ENCODE measurements around the gene AP2A1. TPM values are rescaled to one million over a fixed set of nuclear protein-coding genes. Genes with fewer than 3 reads are reported as not detected.

AP2A1 gene
- total RNA-seq, 1 experiment from 2014 or later: 119 TPM

- TF ChIP-seq, protein P1, sequence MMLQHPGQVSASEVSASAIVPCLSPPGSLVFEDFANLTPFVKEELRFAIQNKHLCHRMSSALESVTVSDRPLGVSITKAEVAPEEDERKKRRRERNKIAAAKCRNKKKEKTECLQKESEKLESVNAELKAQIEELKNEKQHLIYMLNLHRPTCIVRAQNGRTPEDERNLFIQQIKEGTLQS (CRISPR knock-in tag; conservative IDR thresholded peaks at IDR 0.05): no peak
- no peak for TF ChIP-seq FOXJ3 (CRISPR knock-in tag; IDR thresholded peaks at IDR 0.05; ENCODE audit: borderline replicate concordance)
- no peak for TF ChIP-seq ZNF121 (CRISPR knock-in tag; IDR thresholded peaks at IDR 0.05)
- no peak for TF ChIP-seq GTF2I (CRISPR knock-in tag; conservative IDR thresholded peaks at IDR 0.05)
Observed at GRCh38 chr19:49814010-49814409, 47.2 kb downstream of the AP2A1 start (continued).

GRCh38 chr19:49816590-49816989, 49.8 kb downstream of the AP2A1 start:
- no peaks in the 10 kb centered on the region for H3K27me3 Mint-ChIP-seq (ENCODE audit: low read depth)
- peak overlapping the region; percentile 25; the same call in 1 of the 2 replicates for H3K4me3 Mint-ChIP-seq
- DNase-seq (ENCODE audit: low spot score) (no peak), ATAC-seq (no peak)
- ChIA-PET CTCF (no interaction called here), POLR2A (no interaction called here)
- H3K36me3 Mint-ChIP-seq: peaks cover 7% of the 10 kb centered on the region
- H3K27ac Mint-ChIP-seq: peak overlapping the region; percentile 32; the same call in 1 of the 2 replicates
- TF ChIP-seq FOXK1 (CRISPR knock-in tag; IDR thresholded peaks at IDR 0.05) (no peak), SMAD3 (CRISPR knock-in tag; IDR thresholded peaks at IDR 0.05; ENCODE audit: borderline replicate concordance) (no peak), CREB1 (CRISPR knock-in tag; IDR thresholded peaks at IDR 0.05) (no peak), ZBTB43 (CRISPR knock-in tag; IDR thresholded peaks at IDR 0.05) (no peak), GRHL2 (CRISPR knock-in tag; IDR thresholded peaks at IDR 0.05; ENCODE audit: insufficient replicate concordance, severe bottlenecking) (no peak), ZNF138 (CRISPR knock-in tag; conservative IDR thresholded peaks at IDR 0.05) (no peak), ZNF121 (CRISPR knock-in tag; IDR thresholded peaks at IDR 0.05) (no peak), NR3C1 (CRISPR knock-in tag; conservative IDR thresholded peaks at IDR 0.05; ENCODE audit: low read depth) (no peak)
- TF ChIP-seq, protein P2, sequence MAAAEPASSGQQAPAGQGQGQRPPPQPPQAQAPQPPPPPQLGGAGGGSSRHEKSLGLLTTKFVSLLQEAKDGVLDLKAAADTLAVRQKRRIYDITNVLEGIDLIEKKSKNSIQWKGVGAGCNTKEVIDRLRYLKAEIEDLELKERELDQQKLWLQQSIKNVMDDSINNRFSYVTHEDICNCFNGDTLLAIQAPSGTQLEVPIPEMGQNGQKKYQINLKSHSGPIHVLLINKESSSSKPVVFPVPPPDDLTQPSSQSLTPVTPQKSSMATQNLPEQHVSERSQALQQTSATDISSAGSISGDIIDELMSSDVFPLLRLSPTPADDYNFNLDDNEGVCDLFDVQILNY (CRISPR knock-in tag; IDR thresholded peaks at IDR 0.05): no peak
- no peaks in the 10 kb centered on the region for H3K9me3 Mint-ChIP-seq
- peaks cover 24% of the 10 kb centered on the region for H3K4me1 Mint-ChIP-seq

- peak; percentile 86 for DNase-seq (ENCODE audit: low spot score)
- ChIA-PET POLR2A (no interaction called here), CTCF (interaction anchor here (0.6 to 1.4 kb wide), 3 partner anchors 13 to 220 kb away, joined by 3 read pairs; partner anchors contain the start of gene PTOV1)
- no peaks in the 10 kb centered on the region for H3K9me3 Mint-ChIP-seq
- peaks cover 12% of the 10 kb centered on the region for H3K4me1 Mint-ChIP-seq
- H3K4me3 Mint-ChIP-seq: peak within 1 kb of the TSS; percentile 99
- no peaks in the 10 kb centered on the region for H3K27me3 Mint-ChIP-seq (ENCODE audit: low read depth)
- peaks cover 8% of the 10 kb centered on the region for H3K36me3 Mint-ChIP-seq
- peak; percentile 74 for ATAC-seq
- peak within 1 kb of the TSS; percentile 99 for H3K27ac Mint-ChIP-seq
- no peak; the same call in 1 of the 2 replicates for TF ChIP-seq CREB1 (CRISPR knock-in tag; IDR thresholded peaks at IDR 0.05)
- no peak for TF ChIP-seq NFATC4 (CRISPR knock-in tag; IDR thresholded peaks at IDR 0.05)
- TF ChIP-seq TP53 (CRISPR knock-in tag; IDR thresholded peaks at IDR 0.05): no peak
- TF ChIP-seq NFYB (CRISPR knock-in tag; conservative IDR thresholded peaks at IDR 0.05; ENCODE audit: low read depth): no peak
- TF ChIP-seq RORB (CRISPR knock-in tag; IDR thresholded peaks at IDR 0.05): no peak
- no peak for TF ChIP-seq SOX15 (CRISPR knock-in tag; IDR thresholded peaks at IDR 0.05)
- no peak for TF ChIP-seq NR1H2 (CRISPR knock-in tag; IDR thresholded peaks at IDR 0.05)
- peak; percentile 58; the same call in 1 of the 2 replicates for TF ChIP-seq USF1 (CRISPR knock-in tag; IDR thresholded peaks at IDR 0.05)
- peak; percentile 66 for TF ChIP-seq SP1 (CRISPR knock-in tag; conservative IDR thresholded peaks at IDR 0.05)
- no peak for TF ChIP-seq ZBTB21 (CRISPR knock-in tag; IDR thresholded peaks at IDR 0.05; ENCODE audit: borderline replicate concordance)
- no peak for TF ChIP-seq ETV6 (CRISPR knock-in tag; IDR thresholded peaks at IDR 0.05)
- no peak for TF ChIP-seq CDX4 (CRISPR knock-in tag; IDR thresholded peaks at IDR 0.05; ENCODE audit: borderline replicate concordance)
- TF ChIP-seq ATF6 (CRISPR knock-in tag; IDR thresholded peaks at IDR 0.05): no peak
- TF ChIP-seq TEAD1 (CRISPR knock-in tag; IDR thresholded peaks at IDR 0.05): peak; percentile 70; the same call in 1 of the 2 replicates
- 0 out of 2 replicates have a peak, but pooled peaks have one; percentile 30 for TF ChIP-seq FOXP1 (CRISPR knock-in tag; IDR thresholded peaks at IDR 0.05; ENCODE audit: borderline replicate concordance)
- TF ChIP-seq, protein P2 (CRISPR knock-in tag; IDR thresholded peaks at IDR 0.05): peak; percentile 73; the same call in 1 of the 2 replicates
- no peak; the same call in 1 of the 2 replicates for TF ChIP-seq CREM (CRISPR knock-in tag; IDR thresholded peaks at IDR 0.05)
Observed at GRCh38 chr19:49817964-49818648, 51.3 kb downstream of the AP2A1 start, which contains the start of gene MED25. Gene MED25, plus strand, starts transcription at chr19:49818289. Its CDS starts 53 bp downstream, at chr19:49818342.
